GM12878 (cell line): ENCODE measurements around the gene SCMH1. TPM values are rescaled to one million over a fixed set of nuclear protein-coding genes. Genes with fewer than 3 reads are reported as not detected.

Experiments used
- BACH1 ChIP-seq: fragments of 450-650 bp; IDR thresholded peaks from 2 replicates; pipeline ENCODE4 v1.6.1; 2017; ENCODE audit warnings: mild to moderate bottlenecking, borderline replicate concordance
- CEBPB ChIP-seq, 2 experiments: fragments of 150-350 bp in 1 of 2; IDR thresholded peaks; 2 replicates each; pipeline ENCODE4 v1.6.1; 2012 to 2014; ENCODE audit warnings: low read depth in 2 of 2, low read length in 2 of 2, borderline replicate concordance in 1 of 2, inconsistent platforms in 1 of 2
- ESRRA ChIP-seq: IDR thresholded peaks from 2 replicates; pipeline ENCODE4 v1.6.1; 2012; ENCODE audit warnings: mild to moderate bottlenecking, low read length, improper control_type of control experiment
- MTA2 ChIP-seq: fragments of 450-650 bp; IDR thresholded peaks from 2 replicates; pipeline ENCODE4 v1.6.1; 2016; ENCODE audit warnings: low read depth, mild to moderate bottlenecking, moderate library complexity
- MYC ChIP-seq: IDR thresholded peaks from 2 replicates; pipeline ENCODE4 v1.6.1; 2011; ENCODE audit warnings: mild to moderate bottlenecking, low read length, moderate library complexity, inconsistent platforms; ENCODE audit not compliant: insufficient read depth, insufficient replicate concordance, insufficient read length, severe bottlenecking
- RAD21 ChIP-seq: IDR thresholded peaks from 2 replicates; pipeline ENCODE4 v1.6.1; 2011; ENCODE audit warnings: mild to moderate bottlenecking, low read depth, low read length, moderate library complexity; ENCODE audit not compliant: insufficient read depth
- SREBF1 ChIP-seq: IDR thresholded peaks from 2 replicates; pipeline ENCODE4 v1.6.1; 2012; ENCODE audit warnings: mild to moderate bottlenecking, low read length
- ZNF274 ChIP-seq: IDR thresholded peaks from one replicate; pipeline ENCODE4 v1.8.0; 2011; ENCODE audit not compliant: insufficient read length, insufficient read depth
- polyA plus RNA-seq, 11 experiments: library from polyadenylated mRNA; depleted of rRNA in 4 of 11; unstranded in 6 of 11; stranded (reverse) in 5 of 11; fragments of >200 nt; fragmentation: Nextera tagmentation in 4 of 11; fragmentation: Illumina TruSeq in 1 of 11; extraction: Ambion mirVana in 4 of 11; extraction: Trizol in 1 of 11; gene quantifications; 1 replicate in 1 of 11; 2 replicates in 10 of 11; pipeline versions ENCODE4 v1.2.1 to v1.2.3, GENCODE V29; 2011 to 2016; ENCODE audit warnings: inconsistent platforms in 2 of 11, missing spikeins in 2 of 11, low read depth in 1 of 11
- total RNA-seq, 4 experiments: library from RNA; depleted of rRNA in 3 of 4; stranded (reverse); fragments of >200 nt in 3 of 4; fragmentation: Illumina TruSeq in 1 of 4; extraction: Trizol in 1 of 4; gene quantifications; 2 replicates each; pipeline versions ENCODE4 v1.2.1 to v1.2.3, GENCODE V29; 2013 to 2021
- TF ChIP-seq, protein P1 (sequence below): fragments of 450-650 bp; IDR thresholded peaks from 2 replicates; pipeline ENCODE4 v1.6.1; 2017; ENCODE audit warnings: mild to moderate bottlenecking, moderate library complexity
- TF ChIP-seq, protein P2 (sequence below): fragments of 450-650 bp; IDR thresholded peaks from 2 replicates; pipeline ENCODE4 v1.6.1; 2016; ENCODE audit warnings: mild to moderate bottlenecking, moderate library complexity, borderline replicate concordance
- TF ChIP-seq, protein P3 (sequence below): fragments of 150-350 bp; IDR thresholded peaks from 2 replicates; pipeline ENCODE4 v1.6.1; 2014; ENCODE audit warnings: mild to moderate bottlenecking, low read depth, low read length

The SCMH1 gene
- total and polyA plus RNA-seq, 10 of the 15 experiments (the other 5 are each of a cell fraction or from before 2014, with no cell fraction given) = 7.5 to 44.1 (median 27.8) TPM

DNA sequence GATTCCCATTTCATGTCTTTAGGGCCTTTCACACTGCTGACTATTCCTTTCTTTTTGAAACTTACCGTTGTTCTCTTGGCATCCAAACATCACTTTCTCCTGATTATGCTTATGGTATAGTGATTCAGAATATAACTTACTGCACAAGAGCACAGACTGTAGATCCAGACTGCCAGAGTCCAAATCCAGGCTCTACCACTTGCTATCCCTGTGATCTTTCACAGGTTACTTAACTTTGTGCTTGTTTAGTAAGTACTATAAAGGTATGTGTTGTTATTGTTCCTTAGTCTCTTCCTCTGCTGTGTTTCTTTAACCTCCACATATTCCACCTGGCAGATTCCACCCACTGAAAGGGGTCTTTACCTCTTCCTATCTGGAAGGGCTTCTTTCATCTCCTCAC is 8.4 kb downstream of the SCMH1 start (continued):
- TF ChIP-seq, protein P1, sequence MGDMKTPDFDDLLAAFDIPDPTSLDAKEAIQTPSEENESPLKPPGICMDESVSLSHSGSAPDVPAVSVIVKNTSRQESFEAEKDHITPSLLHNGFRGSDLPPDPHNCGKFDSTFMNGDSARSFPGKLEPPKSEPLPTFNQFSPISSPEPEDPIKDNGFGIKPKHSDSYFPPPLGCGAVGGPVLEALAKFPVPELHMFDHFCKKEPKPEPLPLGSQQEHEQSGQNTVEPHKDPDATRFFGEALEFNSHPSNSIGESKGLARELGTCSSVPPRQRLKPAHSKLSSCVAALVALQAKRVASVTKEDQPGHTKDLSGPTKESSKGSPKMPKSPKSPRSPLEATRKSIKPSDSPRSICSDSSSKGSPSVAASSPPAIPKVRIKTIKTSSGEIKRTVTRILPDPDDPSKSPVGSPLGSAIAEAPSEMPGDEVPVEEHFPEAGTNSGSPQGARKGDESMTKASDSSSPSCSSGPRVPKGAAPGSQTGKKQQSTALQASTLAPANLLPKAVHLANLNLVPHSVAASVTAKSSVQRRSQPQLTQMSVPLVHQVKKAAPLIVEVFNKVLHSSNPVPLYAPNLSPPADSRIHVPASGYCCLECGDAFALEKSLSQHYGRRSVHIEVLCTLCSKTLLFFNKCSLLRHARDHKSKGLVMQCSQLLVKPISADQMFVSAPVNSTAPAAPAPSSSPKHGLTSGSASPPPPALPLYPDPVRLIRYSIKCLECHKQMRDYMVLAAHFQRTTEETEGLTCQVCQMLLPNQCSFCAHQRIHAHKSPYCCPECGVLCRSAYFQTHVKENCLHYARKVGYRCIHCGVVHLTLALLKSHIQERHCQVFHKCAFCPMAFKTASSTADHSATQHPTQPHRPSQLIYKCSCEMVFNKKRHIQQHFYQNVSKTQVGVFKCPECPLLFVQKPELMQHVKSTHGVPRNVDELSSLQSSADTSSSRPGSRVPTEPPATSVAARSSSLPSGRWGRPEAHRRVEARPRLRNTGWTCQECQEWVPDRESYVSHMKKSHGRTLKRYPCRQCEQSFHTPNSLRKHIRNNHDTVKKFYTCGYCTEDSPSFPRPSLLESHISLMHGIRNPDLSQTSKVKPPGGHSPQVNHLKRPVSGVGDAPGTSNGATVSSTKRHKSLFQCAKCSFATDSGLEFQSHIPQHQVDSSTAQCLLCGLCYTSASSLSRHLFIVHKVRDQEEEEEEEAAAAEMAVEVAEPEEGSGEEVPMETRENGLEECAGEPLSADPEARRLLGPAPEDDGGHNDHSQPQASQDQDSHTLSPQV = no peak
- TF ChIP-seq BACH1 = no peak
- no peak for TF ChIP-seq ZNF274
- TF ChIP-seq, protein P2, sequence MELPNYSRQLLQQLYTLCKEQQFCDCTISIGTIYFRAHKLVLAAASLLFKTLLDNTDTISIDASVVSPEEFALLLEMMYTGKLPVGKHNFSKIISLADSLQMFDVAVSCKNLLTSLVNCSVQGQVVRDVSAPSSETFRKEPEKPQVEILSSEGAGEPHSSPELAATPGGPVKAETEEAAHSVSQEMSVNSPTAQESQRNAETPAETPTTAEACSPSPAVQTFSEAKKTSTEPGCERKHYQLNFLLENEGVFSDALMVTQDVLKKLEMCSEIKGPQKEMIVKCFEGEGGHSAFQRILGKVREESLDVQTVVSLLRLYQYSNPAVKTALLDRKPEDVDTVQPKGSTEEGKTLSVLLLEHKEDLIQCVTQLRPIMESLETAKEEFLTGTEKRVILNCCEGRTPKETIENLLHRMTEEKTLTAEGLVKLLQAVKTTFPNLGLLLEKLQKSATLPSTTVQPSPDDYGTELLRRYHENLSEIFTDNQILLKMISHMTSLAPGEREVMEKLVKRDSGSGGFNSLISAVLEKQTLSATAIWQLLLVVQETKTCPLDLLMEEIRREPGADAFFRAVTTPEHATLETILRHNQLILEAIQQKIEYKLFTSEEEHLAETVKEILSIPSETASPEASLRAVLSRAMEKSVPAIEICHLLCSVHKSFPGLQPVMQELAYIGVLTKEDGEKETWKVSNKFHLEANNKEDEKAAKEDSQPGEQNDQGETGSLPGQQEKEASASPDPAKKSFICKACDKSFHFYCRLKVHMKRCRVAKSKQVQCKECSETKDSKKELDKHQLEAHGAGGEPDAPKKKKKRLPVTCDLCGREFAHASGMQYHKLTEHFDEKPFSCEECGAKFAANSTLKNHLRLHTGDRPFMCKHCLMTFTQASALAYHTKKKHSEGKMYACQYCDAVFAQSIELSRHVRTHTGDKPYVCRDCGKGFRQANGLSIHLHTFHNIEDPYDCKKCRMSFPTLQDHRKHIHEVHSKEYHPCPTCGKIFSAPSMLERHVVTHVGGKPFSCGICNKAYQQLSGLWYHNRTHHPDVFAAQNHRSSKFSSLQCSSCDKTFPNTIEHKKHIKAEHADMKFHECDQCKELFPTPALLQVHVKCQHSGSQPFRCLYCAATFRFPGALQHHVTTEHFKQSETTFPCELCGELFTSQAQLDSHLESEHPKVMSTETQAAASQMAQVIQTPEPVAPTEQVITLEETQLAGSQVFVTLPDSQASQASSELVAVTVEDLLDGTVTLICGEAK = no peak
- no peak for TF ChIP-seq SREBF1
- no peak for TF ChIP-seq RAD21
- TF ChIP-seq, protein P3, sequence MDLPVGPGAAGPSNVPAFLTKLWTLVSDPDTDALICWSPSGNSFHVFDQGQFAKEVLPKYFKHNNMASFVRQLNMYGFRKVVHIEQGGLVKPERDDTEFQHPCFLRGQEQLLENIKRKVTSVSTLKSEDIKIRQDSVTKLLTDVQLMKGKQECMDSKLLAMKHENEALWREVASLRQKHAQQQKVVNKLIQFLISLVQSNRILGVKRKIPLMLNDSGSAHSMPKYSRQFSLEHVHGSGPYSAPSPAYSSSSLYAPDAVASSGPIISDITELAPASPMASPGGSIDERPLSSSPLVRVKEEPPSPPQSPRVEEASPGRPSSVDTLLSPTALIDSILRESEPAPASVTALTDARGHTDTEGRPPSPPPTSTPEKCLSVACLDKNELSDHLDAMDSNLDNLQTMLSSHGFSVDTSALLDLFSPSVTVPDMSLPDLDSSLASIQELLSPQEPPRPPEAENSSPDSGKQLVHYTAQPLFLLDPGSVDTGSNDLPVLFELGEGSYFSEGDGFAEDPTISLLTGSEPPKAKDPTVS = no peak
- no peak for TF ChIP-seq ESRRA
- TF ChIP-seq CEBPB (IDR thresholded peaks at IDR 0.05; ENCODE audit: borderline replicate concordance in 1 of 2, low read depth in 2 of 2, low read length in 2 of 2) = no peak
- TF ChIP-seq MYC = no peak
- TF ChIP-seq MTA2 = no peak
